Inferior parietal cortex (tissue), 1 donor: Measurements from ENCODE around the gene TAL2.

ENCODE experiments used
- DNase-seq: peaks from one replicate; pipeline ENCODE4 v3.0.0-alpha.2; 2016; ENCODE audit errors: extremely low spot score

The TAL2 gene

DNA sequence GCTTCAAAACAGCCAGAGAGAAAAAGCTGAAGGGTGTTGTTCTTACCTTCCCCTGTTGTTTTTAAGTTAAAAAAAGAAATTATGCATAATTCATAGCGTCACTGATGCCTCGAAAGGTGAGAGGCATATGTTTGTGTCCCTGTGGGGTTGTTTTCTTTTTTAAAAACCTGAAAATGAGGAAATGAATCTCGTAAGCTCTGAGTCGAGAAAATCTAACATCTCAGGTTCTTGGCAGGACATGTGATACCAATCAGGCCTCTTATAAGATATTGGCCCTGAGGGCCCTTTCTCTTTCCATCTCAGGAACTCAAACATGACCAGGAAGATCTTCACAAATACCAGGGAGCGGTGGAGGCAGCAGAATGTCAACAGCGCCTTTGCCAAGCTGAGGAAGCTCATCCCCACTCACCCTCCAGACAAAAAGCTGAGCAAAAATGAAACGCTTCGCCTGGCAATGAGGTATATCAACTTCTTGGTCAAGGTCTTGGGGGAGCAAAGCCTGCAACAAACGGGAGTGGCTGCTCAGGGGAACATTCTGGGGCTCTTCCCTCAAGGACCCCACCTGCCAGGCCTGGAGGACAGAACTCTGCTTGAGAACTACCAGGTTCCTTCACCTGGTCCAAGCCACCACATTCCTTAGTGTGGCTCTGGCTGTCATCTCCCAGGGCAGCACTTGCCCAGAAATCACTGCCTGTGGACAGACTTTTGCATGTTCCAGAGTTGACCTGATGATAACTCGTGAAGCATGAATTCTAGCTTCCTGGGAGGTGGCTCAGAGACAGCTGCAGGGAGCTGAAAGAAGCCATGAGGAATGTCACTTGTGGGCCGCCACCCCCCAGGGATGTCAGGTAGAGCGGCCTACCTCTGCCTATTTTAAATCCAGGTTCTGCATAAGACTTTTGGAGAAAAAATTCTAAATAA, at the start of gene TAL2:
TAL2 (plus strand) TSS at position 274 of the 921 bp plus-strand sequence; CDS start at position 314, 40 bp downstream.
- no peak for DNase-seq

DNA sequence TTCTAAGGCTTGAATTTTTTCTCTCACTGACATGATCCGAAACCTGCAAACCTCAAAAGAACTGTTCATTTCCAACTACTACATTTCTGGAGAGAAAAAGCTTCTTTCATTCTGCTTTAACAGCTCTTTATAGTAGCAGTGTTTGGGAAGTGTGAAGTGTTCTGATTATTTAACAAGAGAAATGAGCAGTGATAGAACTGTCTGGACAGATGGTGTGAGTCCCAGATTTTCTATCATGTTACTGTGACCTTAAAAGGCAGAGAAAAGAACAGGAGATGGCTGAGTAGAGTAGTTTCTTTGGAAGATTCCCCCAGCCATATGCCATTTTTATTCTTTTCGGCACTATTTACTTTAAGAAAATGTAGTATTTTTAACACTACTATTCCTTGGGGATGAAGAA, 41.3 kb upstream of the TAL2 start:
- peak; percentile 61 for DNase-seq

DNA sequence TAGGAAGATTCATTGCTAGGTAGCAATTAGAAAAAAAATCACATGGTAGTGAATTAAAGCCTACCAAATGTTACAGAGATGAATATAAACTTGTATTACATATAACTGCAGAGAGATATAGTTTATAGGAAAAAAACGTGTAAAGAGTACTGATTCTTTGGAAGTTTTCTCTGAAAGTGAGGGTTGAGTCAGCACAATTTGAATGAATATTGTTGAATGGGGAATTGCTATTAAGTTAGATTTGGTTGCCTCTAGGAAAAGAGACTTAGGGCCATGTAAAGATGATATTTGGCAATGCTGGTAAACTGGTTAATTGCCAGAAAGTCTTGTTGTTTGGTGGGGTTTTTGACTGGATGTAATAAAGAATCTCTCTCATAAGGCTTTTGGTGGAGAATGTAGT, 37.2 kb upstream of the TAL2 start:
- DNase-seq, result no peak

DNA sequence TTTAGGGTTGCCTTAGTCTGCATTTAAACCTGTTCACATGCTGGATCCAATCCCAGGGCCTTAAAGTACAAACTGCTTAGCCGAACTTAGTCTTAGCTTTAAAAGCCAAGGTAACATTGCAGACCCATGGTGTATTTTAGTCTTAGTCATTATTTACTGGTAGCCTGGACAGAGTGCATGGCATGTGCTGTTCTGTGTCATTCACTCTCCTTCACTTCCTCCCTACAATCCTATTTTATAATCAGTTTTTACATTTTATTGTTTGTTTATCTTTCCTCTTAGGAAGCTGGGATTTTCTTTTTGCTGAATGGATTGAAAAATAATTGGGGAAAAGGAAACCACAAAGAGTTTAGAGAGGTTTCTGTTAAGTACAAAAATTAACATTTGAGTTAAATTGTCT, 29.4 kb upstream of the TAL2 start:
- DNase-seq, result no peak

DNA sequence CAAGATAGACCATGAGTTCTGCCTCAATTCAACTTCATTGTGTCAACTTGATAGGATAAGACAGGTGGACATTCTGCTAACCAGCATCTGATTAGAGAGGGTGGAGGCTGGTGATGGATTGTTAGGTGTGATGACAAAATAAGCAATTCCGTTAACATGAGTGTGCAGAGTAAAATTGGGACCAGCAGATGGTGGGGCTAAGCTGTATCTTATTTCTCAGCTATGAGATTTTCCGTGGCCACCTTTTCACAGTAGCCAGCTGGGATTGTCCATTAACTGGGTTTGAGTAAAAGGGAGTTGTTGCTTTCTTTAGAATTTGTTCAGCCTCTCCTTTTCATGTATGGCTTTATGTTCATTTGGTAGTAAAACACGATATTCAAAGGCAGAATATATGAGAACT, 28.8 kb upstream of the TAL2 start:
- no peak for DNase-seq

DNA sequence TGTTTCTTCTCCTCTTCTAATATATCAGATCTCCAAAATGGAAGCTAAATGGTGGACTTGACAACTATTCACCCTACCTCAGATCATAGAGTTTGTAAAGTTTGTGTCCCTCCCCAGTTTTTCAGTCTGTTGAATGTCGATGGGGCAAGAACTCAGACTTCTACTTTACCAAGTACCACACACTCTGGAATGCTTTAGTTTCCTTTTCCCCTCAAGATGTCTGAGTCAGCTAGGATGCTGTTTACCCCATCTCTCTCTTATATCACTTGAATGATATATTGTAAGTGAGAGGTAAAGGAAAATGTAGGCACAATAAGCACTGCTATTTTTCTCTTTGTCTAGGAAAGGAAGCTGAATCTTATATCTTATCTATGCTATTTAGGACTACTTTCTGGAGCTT, 25.9 kb upstream of the TAL2 start:
- no peak for DNase-seq

DNA sequence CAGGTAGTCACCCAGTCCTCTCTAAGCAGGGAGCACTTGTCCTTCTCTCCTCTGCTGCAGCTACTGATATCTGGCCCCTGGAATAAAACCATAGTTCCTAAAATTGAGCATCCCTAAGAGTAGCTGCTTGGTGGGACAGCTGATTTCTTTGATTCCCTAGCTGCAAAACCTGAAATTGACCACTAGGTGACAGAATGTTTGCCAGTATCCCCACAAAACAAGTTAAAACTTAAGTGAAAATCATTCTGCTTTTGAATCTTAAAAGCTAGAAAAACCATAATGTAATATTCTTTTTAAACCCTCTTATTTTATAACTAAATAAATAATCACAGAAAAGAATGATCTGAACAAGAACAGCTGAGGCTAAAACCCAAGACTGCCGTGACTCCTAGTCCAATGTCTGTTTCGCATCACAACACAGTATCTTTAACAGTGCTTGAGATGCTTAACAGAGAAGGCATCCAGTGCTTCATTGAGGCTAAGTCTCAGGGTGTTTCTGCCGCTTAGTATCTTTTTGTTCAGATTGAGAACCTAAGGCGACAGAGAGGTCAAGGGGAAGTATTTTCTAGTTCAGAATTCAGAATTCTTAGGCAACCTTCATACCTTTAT, 24.4 kb upstream of the TAL2 start:
- no peak for DNase-seq

DNA sequence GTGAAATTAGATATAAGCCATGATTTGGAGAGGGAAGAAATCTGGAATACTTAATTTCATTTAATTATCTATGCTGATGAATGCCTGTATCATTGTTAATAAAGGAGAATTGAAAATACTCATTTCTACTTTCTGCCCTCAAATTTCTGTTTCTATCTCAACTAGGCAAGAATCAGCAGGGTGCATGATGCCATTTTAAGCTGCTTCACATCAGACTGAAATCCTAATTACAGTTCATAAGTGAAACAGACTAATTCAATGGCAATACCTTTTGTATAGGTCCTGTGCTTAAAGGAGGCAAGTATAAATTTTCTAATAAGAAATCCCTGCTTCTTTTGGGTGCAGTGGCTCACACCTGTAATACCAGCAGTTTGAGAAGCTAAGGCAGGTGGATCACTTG, 22.3 kb upstream of the TAL2 start:
- DNase-seq, result no peak

DNA sequence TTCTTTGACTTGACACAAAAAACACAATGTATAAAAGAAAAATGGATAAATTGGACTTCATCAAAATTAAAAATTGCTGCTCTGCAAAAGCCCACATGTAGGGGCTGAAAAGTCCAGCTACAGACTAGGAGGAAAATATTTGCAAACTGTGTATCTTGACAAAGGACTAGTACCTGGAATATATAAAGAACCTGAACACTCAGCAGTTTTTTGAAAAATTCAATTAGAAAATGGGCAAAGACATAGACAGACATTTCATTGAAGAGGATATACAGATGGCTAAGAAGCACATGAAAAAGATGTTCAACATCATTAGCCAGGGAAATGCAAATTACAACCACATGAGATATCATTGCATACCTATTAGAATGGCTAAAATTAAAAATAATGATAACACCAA, 18.5 kb upstream of the TAL2 start:
- DNase-seq, result no peak

DNA sequence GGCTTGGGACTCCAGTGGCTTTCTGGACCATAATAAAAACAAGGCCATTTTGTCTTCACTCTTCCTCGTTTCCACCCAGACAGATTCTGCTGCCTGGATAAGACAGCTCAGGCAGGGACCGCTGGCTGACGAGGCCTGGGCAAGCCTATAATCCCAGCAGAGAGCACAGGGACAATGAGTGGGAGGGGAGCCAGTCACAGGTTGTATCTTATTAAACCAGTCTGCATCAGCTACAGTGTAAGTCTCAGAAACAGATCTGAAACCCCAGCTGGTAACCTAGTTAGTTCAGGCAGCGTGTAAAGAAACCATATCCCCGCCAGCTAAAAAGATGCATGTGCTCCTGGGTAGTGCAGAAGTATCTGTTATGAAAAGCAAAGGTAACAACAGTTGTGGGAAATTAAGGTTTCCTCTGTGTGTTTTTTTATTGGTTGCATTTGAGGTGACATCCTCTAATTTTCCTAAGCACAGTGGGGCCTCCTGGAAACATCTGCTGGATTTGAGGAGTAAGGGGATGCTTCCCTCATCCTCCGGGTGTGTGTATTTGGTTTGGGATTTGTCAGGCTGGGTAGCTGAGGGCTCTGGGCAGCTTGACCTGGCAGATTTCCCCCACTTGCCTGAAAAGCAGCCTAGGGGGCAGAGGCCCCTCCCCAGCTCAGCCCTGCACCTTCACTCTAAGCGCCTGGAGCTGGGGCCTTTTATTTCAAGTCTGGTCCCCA, 15.2 kb upstream of the TAL2 start:
- DNase-seq, result no peak

DNA sequence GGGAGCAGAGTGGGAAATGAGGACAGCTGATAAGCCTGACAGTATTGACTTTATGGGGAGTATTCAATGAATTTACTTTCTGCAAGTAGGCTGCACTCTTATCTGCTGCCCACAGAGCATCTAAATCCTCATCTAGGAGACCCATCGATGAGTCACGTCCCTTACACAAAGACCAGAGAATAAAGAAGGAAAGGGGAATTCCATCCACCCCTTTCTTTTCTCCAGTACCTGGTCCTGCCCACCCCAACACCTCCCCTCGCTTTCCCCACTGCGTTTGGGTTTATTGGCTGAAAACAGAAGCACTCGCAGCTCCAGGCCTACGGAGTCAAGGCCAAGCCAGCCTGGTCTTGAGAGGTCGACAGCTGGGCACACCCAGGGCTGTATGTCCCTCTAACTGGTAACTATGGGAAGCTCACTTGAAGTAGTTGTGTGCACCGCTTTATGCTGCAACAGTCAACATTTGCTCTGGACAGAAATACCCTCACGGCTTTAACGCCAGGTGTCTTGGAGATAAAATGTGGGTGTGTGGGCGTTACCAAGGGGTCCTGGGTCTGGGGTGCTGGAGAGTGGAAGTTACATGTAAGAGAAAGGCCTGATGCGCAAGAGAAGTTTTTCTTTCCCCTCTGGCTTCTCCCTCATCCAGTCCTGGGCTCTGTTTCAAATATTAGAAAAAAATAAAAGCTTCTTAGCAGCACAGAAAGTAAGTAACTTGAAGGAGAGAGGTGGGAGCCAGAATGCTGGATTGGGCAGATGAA, 14.5 kb upstream of the TAL2 start:
- peak; percentile 15 for DNase-seq

DNA sequence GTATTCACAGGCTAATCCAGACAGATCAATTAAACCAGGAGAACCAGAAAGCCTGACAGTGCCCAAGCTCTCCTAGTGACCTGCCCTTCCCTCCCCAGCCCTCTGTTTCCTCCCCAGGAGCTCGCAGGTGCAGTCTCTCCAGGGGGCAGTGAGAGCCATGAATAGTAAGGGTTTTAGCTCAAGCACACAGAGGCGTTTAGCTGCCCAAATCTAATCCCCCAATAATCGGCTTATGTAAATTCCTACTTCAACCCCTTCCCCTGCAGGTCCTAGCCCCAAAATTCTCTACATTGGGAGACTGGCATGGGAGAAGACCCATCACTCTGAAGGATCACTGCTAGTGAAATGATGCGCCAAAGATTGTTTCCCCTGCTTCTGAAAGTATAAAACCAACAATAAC, 10.5 kb upstream of the TAL2 start:
- DNase-seq, result no peak

DNA sequence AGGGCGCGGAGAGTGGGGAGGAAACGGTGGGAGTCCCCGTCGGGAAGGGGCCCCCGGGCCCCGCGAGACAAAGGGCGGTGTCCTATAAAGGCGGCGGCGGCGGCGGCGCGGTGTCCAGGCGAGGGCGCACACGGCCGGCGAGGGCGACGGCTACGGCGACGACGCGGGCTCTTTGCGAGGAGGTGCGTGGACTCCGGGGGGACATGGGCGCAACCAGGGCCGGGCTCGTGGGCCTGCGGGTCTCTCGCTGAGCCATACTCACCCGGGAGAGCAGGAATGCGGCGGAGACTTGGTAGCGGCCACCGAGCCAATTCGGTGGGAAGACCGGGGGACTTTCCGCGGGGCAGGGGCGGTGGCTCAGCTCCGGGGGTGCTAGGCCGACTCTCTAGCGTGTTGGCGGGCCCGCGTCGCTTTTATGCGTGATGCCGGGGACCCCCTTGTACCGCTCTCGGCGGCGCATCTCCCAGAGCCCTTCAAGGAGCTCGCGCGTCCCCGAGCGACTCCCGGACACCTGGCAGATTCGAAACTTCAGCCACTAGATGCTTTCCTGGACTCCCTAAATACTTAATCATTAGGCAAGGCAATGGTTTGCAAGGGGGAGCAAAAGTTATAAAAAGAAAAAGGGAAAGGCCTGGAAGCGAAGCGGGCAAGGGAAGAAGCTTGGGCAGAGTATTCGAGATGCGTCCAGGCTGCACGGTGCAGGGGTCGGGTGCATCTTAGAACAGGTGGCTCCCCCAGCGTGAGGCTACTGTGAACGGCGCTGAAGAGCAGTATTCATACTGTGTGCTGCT, 5.9 kb upstream of the TAL2 start:
- DNase-seq, result no peak

DNA sequence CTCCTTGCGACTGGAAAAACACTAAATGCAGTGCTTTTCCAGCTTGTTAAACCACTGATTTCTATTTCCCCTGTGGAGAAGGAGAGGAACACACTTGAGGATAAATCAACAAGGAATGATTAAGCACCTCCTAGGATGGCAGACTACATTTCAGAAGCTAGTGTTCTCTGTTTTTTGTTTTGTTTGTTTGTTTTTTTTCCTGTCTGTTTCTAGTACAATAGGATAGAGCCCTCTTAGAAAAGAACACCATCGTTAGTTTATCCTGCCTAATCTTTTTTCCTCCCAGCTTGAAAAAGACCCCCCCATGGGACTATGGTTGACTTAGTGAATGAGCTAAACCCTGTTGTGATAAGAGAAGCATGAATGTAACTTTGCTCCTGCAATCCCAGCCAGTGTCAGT, 3.9 kb upstream of the TAL2 start:
- no peak for DNase-seq

DNA sequence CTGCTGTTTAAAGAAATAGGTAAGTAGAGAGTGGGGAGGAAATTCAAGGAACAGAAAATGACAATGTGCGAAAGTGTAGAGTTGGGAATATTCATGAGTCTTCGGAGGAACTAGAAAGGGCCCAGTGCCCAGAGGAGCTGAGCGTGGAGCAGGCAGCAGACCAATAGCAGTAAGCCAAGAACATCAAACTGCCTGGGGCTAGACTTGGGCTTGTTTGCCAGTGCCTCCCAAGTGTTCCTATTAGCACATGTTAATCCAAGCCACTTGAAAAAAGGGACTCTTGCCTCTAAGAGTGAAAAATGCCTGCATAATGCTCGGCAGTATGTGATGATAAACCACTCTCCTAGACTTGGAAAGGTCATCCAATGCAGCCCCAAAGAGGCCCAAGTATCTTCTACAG, 1.2 kb upstream of the TAL2 start:
- DNase-seq, result no peak

DNA sequence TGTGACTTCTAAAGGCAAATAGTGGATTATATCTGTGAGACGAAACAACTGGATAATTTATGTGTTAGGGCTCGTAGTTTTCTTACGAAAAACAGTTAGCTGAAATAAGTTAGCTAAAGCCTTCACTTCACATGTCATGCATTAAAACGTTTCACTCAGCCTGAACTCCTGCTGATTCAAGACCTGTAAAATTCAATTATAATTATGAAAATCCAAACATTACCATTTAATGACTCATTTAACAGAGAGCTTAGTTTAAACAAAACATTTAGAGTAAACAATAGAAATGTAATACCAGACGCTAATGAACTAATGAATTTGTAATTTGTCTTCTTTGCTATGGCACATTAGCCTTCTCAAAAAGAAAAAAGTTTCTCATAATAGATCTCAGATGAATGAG, 1.7 kb downstream of the TAL2 start:
- DNase-seq, result no peak

DNA sequence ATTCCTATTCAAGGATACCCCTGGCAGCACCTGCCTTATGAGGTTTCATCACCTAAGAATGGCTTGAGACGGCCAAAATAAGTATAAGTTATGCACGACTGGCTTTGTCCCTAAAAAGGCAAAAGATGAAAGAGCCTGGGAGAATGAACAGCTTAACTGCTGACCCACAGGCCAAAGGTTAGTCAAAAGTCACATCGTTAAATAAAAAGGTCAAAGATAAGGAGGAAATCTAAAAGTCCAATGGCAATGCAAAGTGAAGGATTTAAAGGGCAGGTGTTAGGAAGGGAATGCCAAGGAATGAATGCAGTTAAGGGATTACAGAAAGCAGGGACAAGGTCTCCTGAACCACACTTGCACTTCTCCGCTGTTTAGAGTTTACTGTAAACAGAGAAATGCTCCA, 5.6 kb downstream of the TAL2 start:
- no peak for DNase-seq

DNA sequence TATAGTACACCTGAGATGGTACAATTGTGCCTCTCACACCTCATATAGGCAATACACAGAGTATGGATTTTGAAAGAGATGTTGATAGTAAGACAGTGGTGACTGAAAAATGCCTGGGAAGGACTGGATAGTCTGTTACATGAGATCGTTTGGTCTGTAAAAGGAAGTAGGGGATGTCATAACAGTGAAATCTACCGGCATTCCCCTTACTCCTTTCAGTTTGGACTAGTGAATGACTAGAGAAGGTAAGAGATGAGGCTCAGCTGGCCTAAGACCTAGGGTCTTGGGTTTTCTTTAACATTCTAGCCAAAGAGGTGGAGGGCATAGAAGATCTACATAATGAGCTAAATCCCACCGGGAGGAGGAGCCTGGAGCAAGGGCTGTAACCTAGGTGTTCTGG, 8.1 kb downstream of the TAL2 start:
- DNase-seq, result no peak

DNA sequence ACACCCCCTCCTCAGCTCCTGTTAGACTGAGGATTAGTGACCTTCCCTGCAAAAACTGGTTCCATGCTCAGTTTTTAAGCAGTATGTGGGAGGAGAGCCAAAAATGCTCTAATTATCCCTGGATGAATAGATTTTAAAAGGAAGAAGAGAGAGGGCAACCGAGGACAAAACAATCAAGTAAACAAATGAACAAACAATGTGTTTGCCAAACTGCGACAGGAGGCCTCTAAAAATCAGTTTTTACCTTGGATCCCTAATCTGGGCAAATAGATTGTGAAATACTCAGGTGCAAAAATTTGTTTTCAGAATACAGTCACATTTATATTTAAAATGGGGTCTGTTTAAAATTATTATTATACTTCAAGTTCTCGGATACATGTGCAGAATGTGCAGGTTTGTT, 8.5 kb downstream of the TAL2 start:
- DNase-seq, result no peak

DNA sequence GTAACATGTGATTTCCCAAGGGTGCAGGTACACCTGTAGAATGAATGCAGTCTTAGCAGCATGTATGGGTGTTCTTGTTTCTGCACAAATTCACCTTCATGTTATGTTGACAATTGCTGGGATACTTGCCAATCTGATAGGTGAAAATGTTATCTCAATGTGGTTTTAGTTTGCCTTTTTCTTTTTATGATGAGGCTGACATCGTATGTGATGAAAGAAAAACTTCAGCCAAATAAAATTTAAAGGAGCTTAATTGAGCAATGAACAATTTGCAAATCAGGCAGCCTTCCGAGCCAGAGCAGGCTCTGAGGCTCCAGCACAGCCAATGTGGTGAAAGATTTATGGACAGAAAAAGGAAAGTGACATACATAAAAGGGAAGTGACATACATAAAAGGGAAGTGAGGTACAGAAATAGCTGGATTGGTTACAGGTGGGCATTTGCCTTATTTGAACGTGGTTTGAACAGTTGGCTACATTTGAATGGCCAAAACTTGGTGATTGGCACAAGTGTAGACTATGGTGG, 10.5 kb downstream of the TAL2 start:
- no peak for DNase-seq

DNA sequence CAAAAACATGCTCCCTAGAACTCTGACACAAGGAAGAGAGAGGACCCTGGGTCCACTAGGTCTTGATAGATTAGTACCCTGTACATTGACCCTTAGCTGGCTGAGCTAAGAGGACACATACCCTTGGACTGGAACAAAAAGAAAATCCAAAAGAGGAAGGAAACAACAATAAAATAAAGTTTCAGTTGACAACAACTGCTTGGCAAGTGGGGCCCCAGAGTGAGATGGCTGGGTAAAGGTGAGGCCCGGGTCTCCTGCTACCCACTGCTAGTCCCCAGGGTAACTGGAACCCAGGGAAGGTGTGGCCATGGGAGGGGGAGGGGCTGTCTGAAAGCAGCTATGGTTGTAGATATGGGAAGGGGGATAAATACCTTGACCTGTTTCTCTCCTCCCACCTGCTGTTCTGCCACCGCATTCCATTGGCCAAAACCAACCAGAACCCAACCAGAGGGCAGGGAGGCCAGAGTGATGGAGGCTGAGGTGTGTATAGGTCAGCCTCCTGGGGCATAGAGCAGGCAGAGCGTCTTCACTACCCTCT, 11.7 kb downstream of the TAL2 start:
- no peak for DNase-seq
